ENCODE results near the gene NR1H4. TPM values are rescaled to one million over a fixed set of nuclear protein-coding genes. Genes with fewer than 3 reads are reported as not detected.
"Not testable (repeated sequence)": the region's sequence is repeated elsewhere in the genome, so short reads cannot be mapped to it uniquely, and the experiment has no call there.

The NR1H4 gene
- polyA plus RNA-seq, 3 donors = not detected

GRCh38 chr12:100555722-100556121 is 82.1 kb downstream of the NR1H4 start:
- H3K36me3 Mint-ChIP-seq = no peaks in the 10 kb centered on the region
- DNase-seq = no peak
- TF ChIP-seq, protein P1, sequence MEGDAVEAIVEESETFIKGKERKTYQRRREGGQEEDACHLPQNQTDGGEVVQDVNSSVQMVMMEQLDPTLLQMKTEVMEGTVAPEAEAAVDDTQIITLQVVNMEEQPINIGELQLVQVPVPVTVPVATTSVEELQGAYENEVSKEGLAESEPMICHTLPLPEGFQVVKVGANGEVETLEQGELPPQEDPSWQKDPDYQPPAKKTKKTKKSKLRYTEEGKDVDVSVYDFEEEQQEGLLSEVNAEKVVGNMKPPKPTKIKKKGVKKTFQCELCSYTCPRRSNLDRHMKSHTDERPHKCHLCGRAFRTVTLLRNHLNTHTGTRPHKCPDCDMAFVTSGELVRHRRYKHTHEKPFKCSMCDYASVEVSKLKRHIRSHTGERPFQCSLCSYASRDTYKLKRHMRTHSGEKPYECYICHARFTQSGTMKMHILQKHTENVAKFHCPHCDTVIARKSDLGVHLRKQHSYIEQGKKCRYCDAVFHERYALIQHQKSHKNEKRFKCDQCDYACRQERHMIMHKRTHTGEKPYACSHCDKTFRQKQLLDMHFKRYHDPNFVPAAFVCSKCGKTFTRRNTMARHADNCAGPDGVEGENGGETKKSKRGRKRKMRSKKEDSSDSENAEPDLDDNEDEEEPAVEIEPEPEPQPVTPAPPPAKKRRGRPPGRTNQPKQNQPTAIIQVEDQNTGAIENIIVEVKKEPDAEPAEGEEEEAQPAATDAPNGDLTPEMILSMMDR (IDR thresholded peaks at IDR 0.05) = no peak
- Histone ChIP-seq H3K4me3 (replicated peaks in 1 of 3; ENCODE audit: low read depth in 2 of 3, low read length in 3 of 3) (no peak overlapping the region), H3K4me1 (ENCODE audit: control insufficient read depth in 1 of 2, insufficient read depth in 2 of 2, low read length in 2 of 2) (no peaks in the 10 kb centered on the region), H3K4me2 (replicated peaks; ENCODE audit: extremely low read depth, low read length, poor library complexity, severe bottlenecking) (no peak overlapping the region), H3K27ac (ENCODE audit: low read depth in 1 of 2, low read length in 2 of 2) (no peak overlapping the region), H4K20me1 (ENCODE audit: insufficient read depth, low read length) (no peaks in the 10 kb centered on the region), H2AFZ (ENCODE audit: insufficient read depth, low read depth, low read length, poor library complexity, severe bottlenecking) (no peak overlapping the region), H3K27me3 (ENCODE audit: control insufficient read depth in 2 of 2, insufficient read depth in 2 of 2, low read length in 2 of 2) (no peaks in the 10 kb centered on the region), H3K9ac (ENCODE audit: insufficient read depth, low read length, poor library complexity, severe bottlenecking) (no peak overlapping the region), H3K79me2 (ENCODE audit: insufficient read depth, low read length) (no peaks in the 10 kb centered on the region), H3K36me3 (replicated peaks in 1 of 2; ENCODE audit: control insufficient read depth in 1 of 2, insufficient read depth in 2 of 2, low read length in 2 of 2) (no peaks in the 10 kb centered on the region), H3K9me3 (replicated peaks in 1 of 2; ENCODE audit: control insufficient read depth in 1 of 2, insufficient read depth in 1 of 2, low read length in 2 of 2) (no peaks in the 10 kb centered on the region)
- intact Hi-C loops (cut with micrococcal nuclease) = no loop called here
- H3K4me3 Mint-ChIP-seq = no peak overlapping the region
- peaks cover 0 to 1% (median 0%) of the 10 kb centered on the region in 7 donors for H3K9me3 Mint-ChIP-seq
- no peaks in the 10 kb centered on the region for H3K4me1 Mint-ChIP-seq
- H3K27me3 Mint-ChIP-seq (ENCODE audit: low read depth in 3 of 3) = peaks cover 0 to 2% (median 2%) of the 10 kb centered on the region in 3 donors
- WGBS (ENCODE audit: insufficient coverage) = no CpG with 5 or more reads among the region's 2 CpGs
- H3K27ac Mint-ChIP-seq = no peak overlapping the region

- H2AFZ ChIP-seq (ENCODE audit: insufficient read depth, low read depth, low read length, poor library complexity, severe bottlenecking) = no peak overlapping the region
- Mint-ChIP-seq H3K27me3 (ENCODE audit: low read depth in 3 of 3) (peaks cover 0 to 2% (median 2%) of the 10 kb centered on the region in 3 donors), H3K9me3 (peaks cover 0 to 1% (median 0%) of the 10 kb centered on the region in 7 donors), H3K27ac (no peak overlapping the region), H3K4me3 (no peak overlapping the region), H3K36me3 (no peaks in the 10 kb centered on the region), H3K4me1 (no peaks in the 10 kb centered on the region)
- no peaks in the 10 kb centered on the region for H3K4me1 ChIP-seq (ENCODE audit: control insufficient read depth in 1 of 2, insufficient read depth in 2 of 2, low read length in 2 of 2)
- WGBS (ENCODE audit: insufficient coverage) = no CpG with 5 or more reads among the region's 2 CpGs
- H3K27me3 ChIP-seq (ENCODE audit: control insufficient read depth in 2 of 2, insufficient read depth in 2 of 2, low read length in 2 of 2) = no peaks in the 10 kb centered on the region
- H3K9ac ChIP-seq (ENCODE audit: insufficient read depth, low read length, poor library complexity, severe bottlenecking) = no peak overlapping the region
- TF ChIP-seq, protein P1 (IDR thresholded peaks at IDR 0.05) = no peak
- H3K36me3 ChIP-seq (replicated peaks in 1 of 2; ENCODE audit: control insufficient read depth in 1 of 2, insufficient read depth in 2 of 2, low read length in 2 of 2) = no peaks in the 10 kb centered on the region
- no peaks in the 10 kb centered on the region for H4K20me1 ChIP-seq (ENCODE audit: insufficient read depth, low read length)
- no peaks in the 10 kb centered on the region for H3K9me3 ChIP-seq (replicated peaks in 1 of 2; ENCODE audit: control insufficient read depth in 1 of 2, insufficient read depth in 1 of 2, low read length in 2 of 2)
- no peaks in the 10 kb centered on the region for H3K79me2 ChIP-seq (ENCODE audit: insufficient read depth, low read length)
- intact Hi-C loops (cut with micrococcal nuclease) = no loop called here
- H3K27ac ChIP-seq (ENCODE audit: low read depth in 1 of 2, low read length in 2 of 2) = no peak overlapping the region
- H3K4me3 ChIP-seq (replicated peaks in 1 of 3; ENCODE audit: low read depth in 2 of 3, low read length in 3 of 3) = no peak overlapping the region
- no peak overlapping the region for H3K4me2 ChIP-seq (replicated peaks; ENCODE audit: extremely low read depth, low read length, poor library complexity, severe bottlenecking)
- DNase-seq = no peak
Observed at GRCh38 chr12:100557357-100557756, 83.7 kb downstream of the NR1H4 start.

GRCh38 chr12:100559261-100559660 is 85.6 kb downstream of the NR1H4 start:
- DNase-seq; H3K9ac ChIP-seq (ENCODE audit: insufficient read depth, low read length, poor library complexity, severe bottlenecking); H3K9me3 ChIP-seq (replicated peaks in 1 of 2; ENCODE audit: control insufficient read depth in 1 of 2, insufficient read depth in 1 of 2, low read length in 2 of 2); H4K20me1 ChIP-seq (ENCODE audit: insufficient read depth, low read length); H3K36me3 ChIP-seq (replicated peaks in 1 of 2; ENCODE audit: control insufficient read depth in 1 of 2, insufficient read depth in 2 of 2, low read length in 2 of 2); H3K4me3 ChIP-seq (replicated peaks in 1 of 3; ENCODE audit: low read depth in 2 of 3, low read length in 3 of 3); intact Hi-C loops (cut with micrococcal nuclease); H3K27me3 Mint-ChIP-seq (ENCODE audit: low read depth in 3 of 3); H3K4me2 ChIP-seq (replicated peaks; ENCODE audit: extremely low read depth, low read length, poor library complexity, severe bottlenecking); H3K9me3 Mint-ChIP-seq; H3K4me3 Mint-ChIP-seq; H3K79me2 ChIP-seq (ENCODE audit: insufficient read depth, low read length); H3K4me1 ChIP-seq (ENCODE audit: control insufficient read depth in 1 of 2, insufficient read depth in 2 of 2, low read length in 2 of 2); H3K4me1 Mint-ChIP-seq; H3K27ac ChIP-seq (ENCODE audit: low read depth in 1 of 2, low read length in 2 of 2); H3K27me3 ChIP-seq (ENCODE audit: control insufficient read depth in 2 of 2, insufficient read depth in 2 of 2, low read length in 2 of 2); H3K36me3 Mint-ChIP-seq; H2AFZ ChIP-seq (ENCODE audit: insufficient read depth, low read depth, low read length, poor library complexity, severe bottlenecking); H3K27ac Mint-ChIP-seq: not testable (repeated sequence)
- WGBS (ENCODE audit: insufficient coverage) = 97% methylated on average over 15 of the region's 21 CpGs
